Measurements from ENCODE around the gene LIPE.

Gene LIPE

GRCh38 chr19:42361545-42361910, 65.7 kb downstream of the LIPE start:
- in situ Hi-C loops (cut with HindIII; ENCODE audit: low sequenced_read_pairs) = no loop called here
- H3K4me3 ChIP-seq (ENCODE audit: low read depth, low read length) = no peak overlapping the region
- DNase-seq (ENCODE audit: low read depth, low spot score) = no peak
- no peak for TF ChIP-seq CTCF (IDR thresholded peaks at IDR 0.05; ENCODE audit: low read depth, low read length)

GRCh38 chr19:42360787-42361544, 66.2 kb downstream of the LIPE start:
- H3K4me3 ChIP-seq (ENCODE audit: low read depth, low read length) = no peak overlapping the region
- in situ Hi-C loops (cut with HindIII; ENCODE audit: low sequenced_read_pairs) = no loop called here
- no peak for TF ChIP-seq CTCF (IDR thresholded peaks at IDR 0.05; ENCODE audit: low read depth, low read length)
- no peak for DNase-seq (ENCODE audit: low read depth, low spot score)

DNA sequence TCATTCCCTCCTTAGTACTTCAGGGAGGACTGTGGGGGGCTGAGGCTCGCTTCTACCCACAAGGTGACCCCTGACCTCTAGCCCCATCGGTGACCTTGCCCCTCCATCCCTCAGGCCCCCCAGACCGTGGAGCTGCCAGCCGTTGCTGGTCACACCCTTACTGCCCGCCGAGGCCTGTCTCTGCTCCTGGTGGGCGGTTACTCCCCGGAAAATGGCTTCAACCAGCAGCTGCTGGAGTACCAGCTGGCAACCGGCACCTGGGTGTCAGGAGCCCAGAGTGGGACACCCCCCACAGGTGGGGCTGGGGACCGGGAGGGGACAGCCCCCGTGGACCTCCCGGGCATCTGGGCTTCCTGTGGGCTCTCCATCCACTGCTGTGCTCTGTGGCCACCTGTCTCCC, 69.9 kb downstream of the LIPE start:
- in situ Hi-C loops (cut with HindIII; ENCODE audit: low sequenced_read_pairs) = no loop called here
- DNase-seq (ENCODE audit: low read depth, low spot score) = no peak
- H3K4me3 ChIP-seq (ENCODE audit: low read depth, low read length) = no peak overlapping the region
- TF ChIP-seq CTCF (IDR thresholded peaks at IDR 0.05; ENCODE audit: low read depth, low read length) = no peak

DNA sequence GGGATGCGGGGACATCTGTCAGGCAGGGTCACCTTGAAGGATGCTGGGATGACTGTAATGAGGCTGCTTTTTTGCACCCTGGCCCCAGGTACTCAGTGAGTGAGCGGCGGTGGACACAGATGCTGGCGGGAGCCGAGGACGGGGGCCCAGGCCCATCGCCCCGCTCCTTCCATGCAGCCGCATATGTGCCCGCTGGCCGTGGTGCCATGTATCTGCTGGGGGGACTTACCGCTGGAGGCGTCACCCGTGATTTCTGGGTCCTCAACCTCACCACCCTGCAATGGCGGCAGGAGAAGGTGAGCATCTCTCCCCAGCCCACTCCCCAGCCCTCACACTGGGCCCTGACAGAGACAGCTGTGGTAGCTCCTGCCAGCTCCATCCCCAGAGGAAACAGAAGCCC, 70.5 kb downstream of the LIPE start:
- TF ChIP-seq CTCF (IDR thresholded peaks at IDR 0.05; ENCODE audit: low read depth, low read length) = no peak
- in situ Hi-C loops (cut with HindIII; ENCODE audit: low sequenced_read_pairs) = no loop called here

DNA sequence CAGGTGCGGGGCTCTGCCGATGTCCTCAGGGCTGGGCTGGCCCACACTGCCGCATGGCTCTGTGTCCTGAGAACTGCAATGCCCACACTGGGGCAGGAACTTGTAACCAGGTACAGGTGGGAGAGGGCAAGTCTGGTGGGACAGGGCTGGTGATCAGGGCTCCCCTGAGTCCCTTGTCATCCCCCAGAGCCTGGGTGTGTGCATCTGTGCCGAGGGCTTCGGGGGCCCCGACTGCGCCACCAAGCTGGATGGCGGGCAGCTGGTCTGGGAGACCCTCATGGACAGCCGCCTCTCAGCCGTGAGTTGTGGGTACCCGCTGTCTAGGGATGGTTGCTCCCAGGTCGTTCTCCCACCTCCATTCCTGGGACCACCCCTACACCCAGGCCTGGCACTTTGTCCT, 71.3 kb downstream of the LIPE start:
- no peak overlapping the region for H3K4me3 ChIP-seq (ENCODE audit: low read depth, low read length)
- DNase-seq (ENCODE audit: low read depth, low spot score) = no peak
- TF ChIP-seq CTCF (IDR thresholded peaks at IDR 0.05; ENCODE audit: low read depth, low read length) = no peak
- in situ Hi-C loops (cut with HindIII; ENCODE audit: low sequenced_read_pairs) = no loop called here

More for the DNA sequence above, 70.5 kb downstream of the LIPE start:
- no peak overlapping the region for H3K4me3 ChIP-seq (ENCODE audit: low read depth, low read length)
- no peak for DNase-seq (ENCODE audit: low read depth, low spot score)

DNA sequence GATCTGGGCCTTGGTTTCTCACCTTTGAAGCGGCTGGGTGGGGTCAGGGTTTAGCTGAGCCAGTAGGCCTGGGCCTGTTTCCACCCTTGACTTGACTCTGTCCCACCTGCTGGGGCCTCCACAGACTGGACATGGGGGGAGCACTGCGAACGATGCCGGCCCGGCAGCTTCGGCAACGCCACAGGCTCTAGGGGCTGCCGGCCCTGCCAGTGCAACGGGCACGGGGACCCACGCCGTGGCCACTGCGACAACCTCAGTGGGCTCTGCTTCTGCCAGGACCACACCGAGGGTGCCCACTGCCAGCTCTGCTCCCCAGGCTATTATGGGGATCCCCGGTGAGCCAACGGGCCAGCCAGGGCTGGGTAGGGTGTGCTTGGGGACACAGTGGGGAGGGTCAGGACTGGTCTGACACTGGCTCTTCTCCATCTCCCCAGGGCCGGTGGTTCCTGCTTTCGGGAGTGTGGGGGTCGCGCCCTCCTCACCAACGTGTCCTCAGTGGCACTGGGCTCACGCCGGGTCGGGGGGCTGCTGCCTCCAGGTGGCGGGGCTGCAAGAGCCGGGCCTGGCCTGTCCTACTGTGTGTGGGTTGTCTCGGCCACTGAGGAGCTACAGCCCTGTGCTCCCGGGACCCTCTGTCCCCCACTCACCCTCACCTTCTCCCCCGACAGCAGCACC, 73.7 kb downstream of the LIPE start:
- no peak overlapping the region for H3K4me3 ChIP-seq (ENCODE audit: low read depth, low read length)
- no peak for DNase-seq (ENCODE audit: low read depth, low spot score)
- in situ Hi-C loops (cut with HindIII; ENCODE audit: low sequenced_read_pairs) = no loop called here
- TF ChIP-seq CTCF (IDR thresholded peaks at IDR 0.05; ENCODE audit: low read depth, low read length) = no peak

All from astrocyte of the spinal cord (primary cell).